AG09309 (cell line): Measurements from ENCODE around the gene CDC42EP1.
"Not testable (repeated sequence)": the region's sequence is repeated elsewhere in the genome, so short reads cannot be mapped to it uniquely, and the experiment has no call there.

Experiments
- DNase-seq: peaks from one replicate; pipeline ENCODE4 v3.0.0-alpha.2; 2010; ENCODE audit warnings: low read depth
- H3K4me3 ChIP-seq: 2 replicates; pipeline ENCODE4 v1.5.1; 2011; ENCODE audit warnings: mild to moderate bottlenecking, low read depth, low read length, moderate library complexity; ENCODE audit not compliant: control insufficient read depth
- CTCF ChIP-seq: IDR thresholded peaks from 2 replicates; pipeline ENCODE4 v1.5.1; 2011; ENCODE audit warnings: mild to moderate bottlenecking, low read depth, low read length, inconsistent platforms; ENCODE audit not compliant: insufficient read depth, control insufficient read depth; ENCODE audit errors: missing control alignments

The CDC42EP1 gene

GRCh38 chr22:37535159-37535558 lies 25.1 kb upstream of the CDC42EP1 start:
- no peak for DNase-seq
- H3K4me3 ChIP-seq, result no peak overlapping the region
- no peak for TF ChIP-seq CTCF

- DNase-seq, result no peak
- peak; percentile 96 for TF ChIP-seq CTCF
- no peak overlapping the region for H3K4me3 ChIP-seq
Measured at GRCh38 chr22:37538590-37539357, 21.5 kb upstream of the CDC42EP1 start.

- H3K4me3 ChIP-seq, DNase-seq: not testable (repeated sequence)
Measured at GRCh38 chr22:37539790-37540189, 20.5 kb upstream of the CDC42EP1 start.

- H3K4me3 ChIP-seq, DNase-seq: not testable (repeated sequence)
Measured at GRCh38 chr22:37542416-37542815, 17.9 kb upstream of the CDC42EP1 start.

- no peak for TF ChIP-seq CTCF
Measured at GRCh38 chr22:37542959-37543358, 17.3 kb upstream of the CDC42EP1 start.

GRCh38 chr22:37544955-37545702 lies 15.2 kb upstream of the CDC42EP1 start:
- H3K4me3 ChIP-seq, result peak overlapping the region; percentile 39
- no peak for DNase-seq
- TF ChIP-seq CTCF, result peak; percentile 87

More at GRCh38 chr22:37542959-37543358, 17.3 kb upstream of the CDC42EP1 start:
- no peak overlapping the region for H3K4me3 ChIP-seq
- no peak for DNase-seq

- H3K4me3 ChIP-seq, result peak overlapping the region; percentile 39
- no peak for TF ChIP-seq CTCF
- peak; percentile 81 for DNase-seq
Measured at GRCh38 chr22:37545703-37546436, 14.4 kb upstream of the CDC42EP1 start.
